ENCODE results near the gene ZNF777.
A peak's percentile ranks its signal among the peaks of the same experiment; 100 is the strongest.

Gene ZNF777

GRCh38 chr7:149460493-149461277, at the start of gene ZNF777:
Gene ZNF777, minus strand, starts transcription at chr7:149461062. Its CDS starts 5,040 bp downstream, at chr7:149456022.
- H3K27ac ChIP-seq: peak within 1 kb of the TSS; percentile 56
- TF ChIP-seq CTCF (conservative IDR thresholded peaks at IDR 0.05) (peak; percentile 79), ZFX (IDR thresholded peaks at IDR 0.05) (no peak)

GRCh38 chr7:149510248-149510647, 49.4 kb upstream of the ZNF777 start:
- TF ChIP-seq ZFX (IDR thresholded peaks at IDR 0.05): no peak
- no peak for TF ChIP-seq CTCF (conservative IDR thresholded peaks at IDR 0.05)
- no peak overlapping the region for H3K27ac ChIP-seq

DNA sequence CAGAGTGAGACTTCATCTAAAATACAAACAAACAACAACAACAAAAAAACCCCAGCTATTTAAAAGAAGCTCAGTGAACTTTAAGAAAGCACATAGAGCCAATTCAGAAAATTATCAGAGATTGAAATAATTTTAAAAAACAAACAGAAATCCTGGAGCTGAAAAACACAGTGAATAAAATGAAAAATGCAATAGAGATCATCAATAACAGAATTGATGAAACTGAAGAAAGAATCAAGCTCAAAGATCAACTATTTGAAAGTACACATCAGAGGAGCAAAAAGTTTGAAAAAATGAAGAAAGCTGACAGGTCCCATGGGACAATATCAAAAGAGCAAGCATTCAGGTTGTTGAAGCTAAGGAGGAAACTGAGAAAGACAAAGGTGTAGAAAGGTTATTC, 48.9 kb upstream of the ZNF777 start:
- no peak overlapping the region for H3K27ac ChIP-seq
- TF ChIP-seq ZFX (IDR thresholded peaks at IDR 0.05) (no peak), CTCF (conservative IDR thresholded peaks at IDR 0.05) (no peak)

GRCh38 chr7:149505551-149505950, 44.7 kb upstream of the ZNF777 start:
- no peak overlapping the region for H3K27ac ChIP-seq
- TF ChIP-seq CTCF (conservative IDR thresholded peaks at IDR 0.05) (no peak), ZFX (IDR thresholded peaks at IDR 0.05) (no peak)

GRCh38 chr7:149501651-149502050, 40.8 kb upstream of the ZNF777 start:
- H3K27ac ChIP-seq: no peak overlapping the region
- TF ChIP-seq CTCF (conservative IDR thresholded peaks at IDR 0.05) (no peak), ZFX (IDR thresholded peaks at IDR 0.05) (no peak)

DNA sequence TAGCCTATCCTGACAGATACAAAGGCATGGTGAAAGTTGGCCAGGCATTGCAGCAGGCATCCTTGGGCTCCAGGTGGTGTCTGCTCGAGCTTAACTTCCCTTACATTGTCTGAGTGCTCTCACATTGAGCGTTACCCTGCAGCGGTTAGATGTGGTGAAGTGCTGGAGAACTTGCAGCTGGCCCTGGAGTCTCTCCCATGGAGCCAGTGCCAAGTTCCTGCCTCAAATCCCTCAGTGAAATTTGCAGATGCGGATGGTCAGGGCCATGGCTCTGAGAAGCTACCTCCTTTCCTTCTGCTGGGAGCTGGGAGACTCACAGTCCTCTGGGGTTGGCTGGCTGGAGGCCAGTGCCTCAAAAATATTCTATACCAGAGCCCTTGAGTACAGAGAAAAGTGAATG, 40.0 kb upstream of the ZNF777 start:
- TF ChIP-seq CTCF (conservative IDR thresholded peaks at IDR 0.05) (no peak), ZFX (IDR thresholded peaks at IDR 0.05) (no peak)

DNA sequence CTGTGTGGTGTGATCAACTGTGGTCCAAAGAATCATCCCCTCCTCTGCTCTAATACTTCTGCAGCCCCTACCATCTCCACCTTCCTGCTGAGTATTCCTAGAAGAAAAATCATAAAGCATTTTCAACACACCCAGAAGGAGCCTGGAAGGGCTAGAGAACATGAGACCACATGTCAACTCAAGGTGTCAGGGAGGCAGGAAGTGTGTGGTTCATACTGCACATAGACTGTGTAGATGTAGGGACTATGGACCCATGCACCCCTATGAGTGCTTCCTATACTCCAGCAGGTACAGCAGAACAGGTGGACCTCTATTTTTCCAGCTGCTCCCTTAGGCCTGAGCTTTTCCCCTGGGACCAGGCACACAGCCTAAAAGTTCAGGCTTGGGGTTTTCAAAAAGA, 39.3 kb upstream of the ZNF777 start:
- TF ChIP-seq CTCF (conservative IDR thresholded peaks at IDR 0.05) (no peak), ZFX (IDR thresholded peaks at IDR 0.05) (no peak)
- H3K27ac ChIP-seq: no peak overlapping the region

More for the DNA sequence above, 40.0 kb upstream of the ZNF777 start:
- no peak overlapping the region for H3K27ac ChIP-seq

Measured in C4-2B (cell line).